Prostate gland (tissue), 2 donors: ENCODE data around the gene GNPDA1. TPM values are rescaled to one million over a fixed set of nuclear protein-coding genes. Genes with fewer than 3 reads are reported as not detected.
"Not testable (repeated sequence)": the region's sequence is repeated elsewhere in the genome, so short reads cannot be mapped to it uniquely, and the experiment has no call there.

Source experiments
- DNase-seq: peaks from one replicate; pipeline ENCODE4 v3.0.0-alpha.2; 2019; ENCODE audit warnings: low spot score
- H3K27ac ChIP-seq, 2 donors: fragments of 200-600 bp; sonication (generic); 2 replicates each; pipeline ENCODE4 v1.5.1; 2017 to 2019
- H3K27me3 ChIP-seq: fragments of 200-600 bp; sonication (generic); replicated peaks from 2 replicates; pipeline ENCODE4 v1.5.1; 2019; ENCODE audit not compliant: insufficient read depth
- H3K36me3 ChIP-seq, 2 donors: fragments of 200-600 bp; sonication (generic); 1 replicate in 1 of 2; 2 replicates in 1 of 2; pipeline versions ENCODE4 v1.5.1 to v1.8.1; 2017 to 2019
- H3K4me1 ChIP-seq: fragments of 200-600 bp; sonication (generic); replicated peaks from 2 replicates; pipeline ENCODE4 v1.5.1; 2019
- H3K4me3 ChIP-seq, 2 donors: fragments of 200-600 bp; sonication (generic); 2 replicates each; pipeline ENCODE4 v1.5.1; 2017 to 2019
- H3K9me3 ChIP-seq: fragments of 200-600 bp; sonication (generic); 2 replicates; pipeline ENCODE4 v1.5.1; 2017
- POLR2A ChIP-seq: fragments of 450-650 bp; IDR thresholded peaks from one replicate; pipeline ENCODE4 v1.6.1; 2016; ENCODE audit warnings: antibody characterized with exemption, mild to moderate bottlenecking
- POLR2AphosphoS5 ChIP-seq: sonication (generic); formaldehyde crosslinking; IDR thresholded peaks from one replicate; pipeline ENCODE4 v1.6.1; 2017; ENCODE audit warnings: antibody characterized with exemption
- WGBS: methylation state at CpG from one replicate; pipeline ENCODE4 v1.1.5; 2018; 5-methylcytosine and 5-hydroxymethylcytosine counted together
- intact Hi-C: fragments of 100-400 bp; cut with DNase I; formaldehyde crosslinking; loops from one replicate; pipeline ENCODE4 v1.14.2; 2022
- total RNA-seq, 2 donors: library from RNA; depleted of rRNA; stranded (reverse); fragments of >200 nt; gene quantifications; one replicate each; pipeline ENCODE4 v1.1.0, GENCODE V29; 2016
- TF ChIP-seq, protein P1 (sequence below), 4 experiments: fragments of 200-600 bp in 2 of 4; fragments of 450-650 bp in 2 of 4; sonication (generic) in 2 of 4; IDR thresholded peaks; 1 replicate in 3 of 4; 2 replicates in 1 of 4; pipeline ENCODE4 v1.5.1; 2016 to 2019; ENCODE audit warnings: antibody characterized with exemption in 4 of 4, mild to moderate bottlenecking in 2 of 4, moderate library complexity in 2 of 4

Gene GNPDA1
- total RNA-seq, 2 donors from 2014 or later = 30.0 to 58.5 TPM

DNA sequence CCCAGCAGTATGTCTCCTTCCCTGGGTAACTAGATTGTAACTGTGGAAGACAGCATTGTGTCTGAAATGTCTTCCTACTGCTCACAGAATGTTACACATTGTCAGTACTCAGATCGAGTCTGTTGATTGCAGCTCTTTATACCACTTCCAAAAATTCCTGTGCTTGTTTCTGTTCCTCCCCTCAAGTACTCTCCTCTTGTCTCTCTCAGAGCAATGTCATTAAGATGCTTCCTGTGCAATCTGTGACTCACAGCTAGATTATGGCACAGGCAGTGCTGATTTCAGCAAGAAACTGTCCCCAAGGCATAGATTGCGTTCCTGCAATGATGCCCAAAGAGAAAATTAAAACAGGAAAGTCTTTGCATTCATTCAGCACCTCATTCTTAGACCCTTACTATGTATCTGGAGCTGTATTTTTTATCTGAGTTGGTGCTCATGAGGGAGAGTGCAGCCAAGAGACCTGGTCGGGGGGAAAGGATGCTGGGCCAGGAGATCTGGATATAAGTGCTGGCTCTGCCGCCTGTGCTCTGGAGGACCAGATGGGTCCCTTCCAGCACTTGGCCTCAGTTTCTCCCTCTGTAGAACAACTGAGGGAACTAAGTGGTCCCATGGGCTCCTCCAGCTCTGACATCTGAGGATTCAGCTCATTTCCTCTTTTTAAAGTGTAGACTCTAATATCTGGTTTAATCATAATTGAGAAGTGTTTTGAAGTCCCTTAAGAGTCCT lies 40.8 kb upstream of the GNPDA1 start:
- Histone ChIP-seq H3K9me3 (no peaks in the 10 kb centered on the region), H3K4me1 (no peaks in the 10 kb centered on the region), H3K27me3 (no peaks in the 10 kb centered on the region), H3K27ac (no peak overlapping the region), H3K36me3 (no peaks in the 10 kb centered on the region), H3K4me3 (no peak overlapping the region)
- DNase-seq = no peak
- TF ChIP-seq POLR2A = no peak
- TF ChIP-seq, protein P1, sequence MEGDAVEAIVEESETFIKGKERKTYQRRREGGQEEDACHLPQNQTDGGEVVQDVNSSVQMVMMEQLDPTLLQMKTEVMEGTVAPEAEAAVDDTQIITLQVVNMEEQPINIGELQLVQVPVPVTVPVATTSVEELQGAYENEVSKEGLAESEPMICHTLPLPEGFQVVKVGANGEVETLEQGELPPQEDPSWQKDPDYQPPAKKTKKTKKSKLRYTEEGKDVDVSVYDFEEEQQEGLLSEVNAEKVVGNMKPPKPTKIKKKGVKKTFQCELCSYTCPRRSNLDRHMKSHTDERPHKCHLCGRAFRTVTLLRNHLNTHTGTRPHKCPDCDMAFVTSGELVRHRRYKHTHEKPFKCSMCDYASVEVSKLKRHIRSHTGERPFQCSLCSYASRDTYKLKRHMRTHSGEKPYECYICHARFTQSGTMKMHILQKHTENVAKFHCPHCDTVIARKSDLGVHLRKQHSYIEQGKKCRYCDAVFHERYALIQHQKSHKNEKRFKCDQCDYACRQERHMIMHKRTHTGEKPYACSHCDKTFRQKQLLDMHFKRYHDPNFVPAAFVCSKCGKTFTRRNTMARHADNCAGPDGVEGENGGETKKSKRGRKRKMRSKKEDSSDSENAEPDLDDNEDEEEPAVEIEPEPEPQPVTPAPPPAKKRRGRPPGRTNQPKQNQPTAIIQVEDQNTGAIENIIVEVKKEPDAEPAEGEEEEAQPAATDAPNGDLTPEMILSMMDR (IDR thresholded peaks at IDR 0.05) = no peak
- TF ChIP-seq POLR2AphosphoS5 = no peak
- WGBS = 41% methylated on average over 4 of the region's 4 CpGs
- intact Hi-C loops = no loop called here

DNA sequence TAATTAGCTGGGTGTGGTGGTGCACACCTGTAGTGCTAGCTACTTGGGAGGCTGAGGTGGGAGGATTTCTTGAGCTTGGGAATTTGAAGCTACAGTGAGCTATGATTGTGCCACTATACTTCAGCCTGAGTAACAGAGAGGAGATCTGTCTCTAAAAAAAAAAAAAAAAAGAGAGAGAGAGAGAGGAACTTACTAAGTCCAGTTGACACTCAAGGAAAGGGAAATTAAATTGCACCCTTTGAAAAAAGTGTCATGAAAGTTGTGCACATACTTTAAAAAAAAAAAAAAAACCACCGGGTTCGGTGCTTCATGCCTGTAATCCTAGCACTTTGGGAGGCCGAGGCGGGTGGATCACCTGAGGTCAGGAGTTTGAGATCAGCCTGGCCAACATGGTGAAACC lies 39.2 kb upstream of the GNPDA1 start:
- H3K36me3 ChIP-seq, H3K27ac ChIP-seq, DNase-seq, H3K4me1 ChIP-seq, H3K27me3 ChIP-seq, H3K9me3 ChIP-seq, intact Hi-C loops, H3K4me3 ChIP-seq: not testable (repeated sequence)
- WGBS = 85% methylated on average over 4 of the region's 4 CpGs

DNA sequence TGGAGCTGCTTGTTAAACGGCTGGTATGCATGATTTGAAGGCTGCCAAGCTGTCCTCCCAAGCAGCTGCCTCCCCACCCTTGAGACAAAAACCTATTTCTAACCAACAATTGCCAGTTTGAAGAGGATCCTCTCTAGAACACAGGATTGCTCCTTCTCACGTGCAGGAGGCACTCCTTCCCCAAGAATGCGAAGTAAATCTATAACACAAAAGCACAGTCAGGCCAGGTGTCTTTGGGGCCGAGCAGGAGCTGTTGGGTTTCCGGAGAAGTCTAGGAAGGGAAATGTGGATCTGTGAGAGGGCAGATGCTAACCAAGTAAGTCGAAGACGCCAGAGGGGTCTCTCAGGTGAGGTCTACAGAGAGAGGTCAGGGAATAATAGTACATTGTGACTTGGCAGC lies 35.4 kb upstream of the GNPDA1 start:
- H3K4me1 ChIP-seq = no peaks in the 10 kb centered on the region
- intact Hi-C loops = no loop called here

DNA sequence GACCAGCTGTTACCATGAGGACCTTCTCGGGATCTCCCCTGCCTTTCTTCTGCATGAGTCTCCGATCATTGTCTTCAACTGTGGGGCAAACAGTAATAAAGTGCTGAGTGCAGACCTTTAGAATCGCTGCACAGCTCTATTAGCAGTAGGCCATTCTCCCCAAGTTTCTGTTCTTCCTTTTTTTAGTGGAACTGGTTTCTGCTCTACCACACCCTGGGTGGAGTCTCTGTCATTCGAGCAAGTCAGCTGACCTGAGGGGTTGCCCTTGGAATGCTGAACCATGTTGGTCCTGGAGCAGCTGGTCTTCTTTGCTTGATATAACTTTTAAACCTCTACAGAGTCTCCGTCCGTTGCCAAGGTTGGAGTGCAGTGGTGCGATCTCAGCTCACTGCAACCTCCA lies 33.4 kb upstream of the GNPDA1 start:
- Histone ChIP-seq H3K4me3 (no peak overlapping the region), H3K27me3 (no peaks in the 10 kb centered on the region), H3K4me1 (no peaks in the 10 kb centered on the region), H3K9me3 (no peaks in the 10 kb centered on the region), H3K27ac (no peak overlapping the region), H3K36me3 (no peaks in the 10 kb centered on the region)
- intact Hi-C loops = no loop called here
- WGBS = 88% methylated on average over 7 of the region's 7 CpGs
- DNase-seq = no peak
- TF ChIP-seq POLR2AphosphoS5 (no peak), POLR2A (no peak)
- TF ChIP-seq, protein P1 (IDR thresholded peaks at IDR 0.05) = no peak

More for the DNA sequence above, 35.4 kb upstream of the GNPDA1 start:
- Histone ChIP-seq H3K27me3 (no peaks in the 10 kb centered on the region), H3K9me3 (no peaks in the 10 kb centered on the region), H3K36me3 (no peaks in the 10 kb centered on the region), H3K4me3 (no peak overlapping the region), H3K27ac (no peak overlapping the region)
- TF ChIP-seq POLR2AphosphoS5 (no peak), POLR2A (no peak)
- TF ChIP-seq, protein P1 (IDR thresholded peaks at IDR 0.05) = no peak
- DNase-seq = no peak
- whole genome bisulfite sequencing = 47% methylated on average over 7 of the region's 7 CpGs

DNA sequence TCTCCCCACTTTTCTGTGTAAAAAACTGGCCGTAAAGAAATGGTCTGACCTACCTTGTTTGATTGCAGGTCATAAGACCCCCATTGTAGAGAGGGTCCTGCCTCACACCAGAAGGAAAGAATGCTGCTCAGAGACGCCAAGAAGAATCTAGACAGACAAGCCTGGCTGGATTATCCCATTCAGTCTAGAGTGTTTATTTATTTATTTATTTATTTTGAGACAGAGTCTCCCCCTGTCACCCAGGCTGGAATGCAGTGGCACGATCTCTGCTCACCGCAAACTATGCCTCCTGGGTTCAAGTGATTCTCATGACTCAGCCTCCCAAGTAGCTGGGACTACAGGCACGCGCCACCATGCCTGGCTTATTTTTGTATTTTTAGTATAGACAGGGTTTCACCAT lies 28.1 kb upstream of the GNPDA1 start:
- 79% methylated on average over 6 of the region's 6 CpGs for WGBS
- DNase-seq, H3K27ac ChIP-seq, H3K9me3 ChIP-seq, H3K27me3 ChIP-seq, H3K4me1 ChIP-seq, H3K4me3 ChIP-seq, intact Hi-C loops, H3K36me3 ChIP-seq: not testable (repeated sequence)

DNA sequence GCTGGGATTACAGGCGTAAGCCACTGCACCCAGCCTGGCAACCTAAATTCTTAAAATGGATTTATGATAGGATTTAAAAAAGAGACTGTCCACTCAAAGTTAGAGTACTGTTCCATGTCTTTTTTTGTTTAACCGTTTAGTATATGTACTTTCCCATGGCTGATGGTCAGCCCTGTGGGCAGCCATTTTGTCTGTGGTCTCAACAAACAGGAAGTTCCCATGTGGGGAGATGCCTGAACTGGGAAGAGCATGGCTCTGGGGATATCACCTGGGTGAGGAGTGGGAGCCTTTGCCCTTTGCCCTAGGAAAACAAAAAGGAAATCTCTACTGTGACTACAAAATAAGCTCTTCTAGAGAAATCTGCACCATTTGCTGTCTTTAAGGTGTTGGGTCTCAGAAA lies 27.5 kb upstream of the GNPDA1 start:
- Histone ChIP-seq H3K4me1 (no peaks in the 10 kb centered on the region), H3K27ac (no peak overlapping the region), H3K4me3 (no peak overlapping the region), H3K27me3 (no peaks in the 10 kb centered on the region), H3K36me3 (no peaks in the 10 kb centered on the region), H3K9me3 (no peaks in the 10 kb centered on the region)
- TF ChIP-seq POLR2A (no peak), POLR2AphosphoS5 (no peak)
- TF ChIP-seq, protein P1 (IDR thresholded peaks at IDR 0.05) = no peak
- 100% methylated on average over 2 of the region's 2 CpGs for WGBS
- intact Hi-C loops = no loop called here
- DNase-seq = no peak
